Fibroblast of mammary gland (primary cell): Measurements from ENCODE around the gene FNDC1.

Experiments
- DNase-seq: peaks from one replicate; pipeline ENCODE4 v3.0.0-alpha.2; 2010; ENCODE audit warnings: low read depth
- H3K4me3 ChIP-seq: 2 replicates; pipeline ENCODE4 v1.5.1; 2011; ENCODE audit warnings: low read depth, mild to moderate bottlenecking, low read length, moderate library complexity; ENCODE audit not compliant: control insufficient read depth
- CTCF ChIP-seq: conservative IDR thresholded peaks from 2 replicates; pipeline ENCODE4 v1.5.1; 2011; ENCODE audit warnings: low read depth, low read length, inconsistent platforms; ENCODE audit not compliant: control insufficient read depth, insufficient read depth

Gene FNDC1

GRCh38 chr6:159197251-159197650, 28.1 kb downstream of the FNDC1 start:
- H3K4me3 ChIP-seq: no peak overlapping the region
- TF ChIP-seq CTCF: no peak
- DNase-seq: no peak

- TF ChIP-seq CTCF: no peak
- H3K4me3 ChIP-seq: no peak overlapping the region
- no peak for DNase-seq
These were observed 32.1 kb downstream of the FNDC1 start for GRCh38 chr6:159201336-159201735.

- DNase-seq: peak; percentile 90
- no peak for TF ChIP-seq CTCF
- no peak overlapping the region for H3K4me3 ChIP-seq
These were observed 34.3 kb downstream of the FNDC1 start for GRCh38 chr6:159203304-159204005.

GRCh38 chr6:159204605-159205004, 35.4 kb downstream of the FNDC1 start:
- no peak for TF ChIP-seq CTCF
- no peak for DNase-seq
- no peak overlapping the region for H3K4me3 ChIP-seq

GRCh38 chr6:159212028-159212427, 42.8 kb downstream of the FNDC1 start:
- no peak for TF ChIP-seq CTCF
- DNase-seq: no peak

GRCh38 chr6:159212525-159213280, 43.5 kb downstream of the FNDC1 start:
- no peak for DNase-seq
- TF ChIP-seq CTCF: no peak
- H3K4me3 ChIP-seq: no peak overlapping the region

More at GRCh38 chr6:159212028-159212427, 42.8 kb downstream of the FNDC1 start:
- no peak overlapping the region for H3K4me3 ChIP-seq
